SH-SY5Y (cell line): ENCODE data around the gene MED27.

ENCODE experiments used
- GATA2 ChIP-seq: IDR thresholded peaks from 2 replicates; pipeline ENCODE4 v1.6.1; 2011; ENCODE audit warnings: mild to moderate bottlenecking, low read depth, low read length
- GATA3 ChIP-seq: IDR thresholded peaks from 2 replicates; pipeline ENCODE4 v1.6.1; 2011; ENCODE audit warnings: low read depth, mild to moderate bottlenecking, low read length, moderate library complexity

The MED27 gene

DNA sequence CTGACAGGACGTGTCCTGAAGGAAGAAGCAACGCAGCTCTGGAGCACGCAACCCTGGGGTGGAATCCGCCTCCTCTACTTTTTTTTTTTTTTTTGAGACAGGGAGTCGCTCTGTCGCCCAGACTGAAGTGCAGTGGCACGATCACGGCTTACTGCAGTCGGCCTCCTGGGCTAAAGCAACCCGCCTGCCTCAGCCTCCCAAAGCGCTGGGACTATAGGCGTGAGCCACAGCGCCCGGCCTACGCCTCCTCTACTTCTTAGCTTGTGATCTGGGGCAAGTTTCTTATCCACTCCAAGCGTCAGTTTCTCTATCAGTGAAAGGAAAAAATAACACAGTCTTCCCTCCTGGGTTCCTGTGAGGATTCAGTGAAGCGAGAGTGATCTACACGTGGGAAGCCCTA, 243.6 kb downstream of the MED27 start:
- TF ChIP-seq GATA3: no peak
- TF ChIP-seq GATA2: no peak

- no peak for TF ChIP-seq GATA2
- TF ChIP-seq GATA3: no peak
Measured at GRCh38 chr9:131835151-131835910, 244.3 kb downstream of the MED27 start.

DNA sequence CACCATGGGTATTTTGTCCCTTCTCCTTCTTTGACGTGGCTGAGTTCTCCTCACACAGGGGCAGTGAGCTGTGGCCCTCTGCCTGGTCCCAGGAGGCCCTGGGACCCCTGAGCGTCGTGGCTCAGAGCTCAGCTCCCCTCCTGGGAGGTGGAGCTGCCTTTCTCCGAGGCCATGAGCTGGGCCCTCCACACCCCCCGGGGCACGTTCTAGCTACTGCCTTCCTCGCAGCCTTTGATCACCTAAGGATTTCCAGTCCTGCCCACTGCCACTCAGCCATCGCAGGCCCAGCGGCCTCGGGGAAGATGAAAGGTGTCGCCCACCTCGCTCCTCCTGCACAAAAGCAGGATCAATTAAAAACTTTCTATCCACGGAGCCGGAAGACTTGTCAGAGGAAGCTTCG, 244.9 kb downstream of the MED27 start:
- no peak for TF ChIP-seq GATA2
- TF ChIP-seq GATA3: no peak

GRCh38 chr9:131833906-131834305, 245.8 kb downstream of the MED27 start:
- TF ChIP-seq GATA2 (no peak), GATA3 (no peak)

- no peak for TF ChIP-seq GATA2
- no peak for TF ChIP-seq GATA3
Measured at GRCh38 chr9:131833083-131833482, 246.6 kb downstream of the MED27 start.

DNA sequence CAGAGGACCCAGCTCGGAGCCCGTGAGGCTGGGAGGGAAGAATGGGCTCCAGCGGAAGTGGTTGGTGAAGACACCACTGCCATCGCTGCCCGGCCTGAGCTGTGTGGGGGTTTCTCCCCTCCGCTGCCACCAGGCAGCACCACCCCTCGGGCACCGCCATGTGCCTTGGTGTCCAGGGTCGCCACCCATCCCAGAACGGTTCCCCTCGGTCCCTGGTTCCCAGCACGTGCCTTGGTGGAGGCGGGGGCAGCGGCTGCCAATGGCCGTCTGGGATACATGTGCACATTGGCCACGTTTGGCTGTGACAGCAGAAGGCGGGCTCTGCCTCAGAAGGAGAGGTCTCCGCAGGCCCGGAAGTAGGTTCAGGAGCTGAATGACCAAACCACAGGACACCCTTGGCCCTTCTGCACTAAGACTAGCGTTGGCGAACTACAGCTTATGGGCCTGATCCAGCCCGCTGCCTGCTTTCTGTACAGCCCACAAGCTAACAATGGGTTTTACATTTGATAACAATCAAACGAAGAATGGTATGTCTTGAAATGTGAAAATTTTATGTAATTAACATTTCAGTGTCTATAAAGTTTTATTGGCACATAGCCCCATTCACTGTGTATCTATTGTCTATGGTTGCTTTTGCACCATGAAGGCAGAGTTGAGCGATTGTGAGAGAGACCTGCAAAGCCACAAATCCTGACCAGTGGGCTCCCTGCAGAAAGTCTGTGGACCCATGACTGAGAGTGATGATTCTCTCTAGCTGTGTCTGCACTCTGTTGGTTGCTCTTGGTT, 248.1 kb downstream of the MED27 start:
- no peak for TF ChIP-seq GATA3
- TF ChIP-seq GATA2: no peak

- no peak for TF ChIP-seq GATA2
- no peak for TF ChIP-seq GATA3
Measured at GRCh38 chr9:131827821-131828369, 251.8 kb downstream of the MED27 start.

- TF ChIP-seq GATA3: no peak
- no peak for TF ChIP-seq GATA2
Measured at GRCh38 chr9:131826966-131827525, 252.6 kb downstream of the MED27 start.

DNA sequence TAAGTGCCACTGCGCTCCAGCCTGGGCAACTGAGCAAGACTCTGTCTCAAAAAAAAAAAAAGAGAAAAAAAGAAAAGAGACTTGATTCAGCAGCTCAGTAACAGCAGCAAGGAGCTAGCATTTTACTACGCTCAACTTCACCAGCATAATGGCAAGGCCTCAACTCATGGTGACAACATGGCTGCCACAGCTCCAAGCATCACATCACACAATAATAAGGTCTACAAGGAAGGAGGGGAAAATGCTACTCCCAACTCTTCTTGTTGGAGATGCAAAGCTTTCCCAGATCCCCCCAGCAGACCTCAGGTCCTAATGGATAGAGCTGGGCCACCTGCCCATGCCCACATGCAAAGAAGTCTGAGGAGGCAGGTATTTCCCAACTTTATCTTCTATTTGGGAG, 253.6 kb downstream of the MED27 start:
- TF ChIP-seq GATA3 (no peak), GATA2 (no peak)

DNA sequence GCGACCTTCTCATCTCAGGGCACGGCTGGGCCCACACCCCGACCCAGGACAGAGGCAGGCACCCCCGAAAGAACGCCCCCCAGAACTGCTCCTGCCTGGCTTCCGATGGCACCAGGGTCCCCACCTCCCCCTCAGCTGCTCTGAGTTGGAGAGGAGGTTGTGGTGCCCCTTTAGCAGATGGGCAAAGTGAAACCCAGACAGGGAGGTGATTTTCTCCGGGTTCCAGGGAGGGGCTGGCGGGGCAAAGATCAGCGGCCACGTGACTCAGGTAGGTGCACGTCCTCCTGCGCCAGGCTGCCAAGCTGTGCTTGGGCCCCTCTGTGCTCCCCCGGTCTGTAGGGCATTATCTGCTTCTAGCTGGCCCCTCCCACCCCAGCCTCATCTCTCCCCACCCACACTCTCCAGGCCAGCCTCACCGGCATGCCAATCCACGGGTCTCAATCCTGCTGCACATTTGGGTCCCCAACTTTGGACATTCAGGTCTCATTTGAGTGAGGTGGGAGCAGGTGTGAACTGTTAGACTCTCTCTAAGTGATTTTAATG, 254.6 kb downstream of the MED27 start:
- TF ChIP-seq GATA2 (no peak), GATA3 (no peak)

- no peak for TF ChIP-seq GATA3
- no peak for TF ChIP-seq GATA2
Measured at GRCh38 chr9:131824155-131824594, 255.5 kb downstream of the MED27 start.

- no peak for TF ChIP-seq GATA3
- TF ChIP-seq GATA2: no peak
Measured at GRCh38 chr9:131823701-131824146, 255.9 kb downstream of the MED27 start.

DNA sequence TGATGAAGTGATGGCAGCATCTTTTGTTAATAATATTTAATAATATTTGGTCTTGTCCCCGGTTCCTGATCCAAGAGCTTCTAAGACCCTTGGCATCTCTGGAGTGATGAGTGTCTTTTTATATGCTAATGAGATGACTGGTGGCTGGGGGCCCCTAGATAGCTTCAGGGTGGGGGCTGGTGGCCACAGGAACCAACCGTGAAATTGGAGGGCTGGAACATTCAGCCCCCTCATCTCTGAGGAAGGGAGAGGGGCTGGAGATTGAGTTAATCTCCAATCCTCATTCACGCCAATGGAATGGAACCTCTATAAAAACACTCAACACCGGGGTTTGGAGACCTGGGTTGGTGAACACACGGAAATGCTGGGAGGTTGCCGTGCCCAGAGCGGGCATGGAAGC, 261.6 kb downstream of the MED27 start:
- TF ChIP-seq GATA3 (no peak), GATA2 (no peak)

- TF ChIP-seq GATA2 (no peak), GATA3 (no peak)
Measured at GRCh38 chr9:131817627-131818026, 262.0 kb downstream of the MED27 start.

GRCh38 chr9:131817073-131817472, 262.6 kb downstream of the MED27 start:
- TF ChIP-seq GATA3 (no peak), GATA2 (no peak)
